ENCODE results near the gene QRFP.

The QRFP gene

GRCh38 chr9:130884111-130884531 lies 12.5 kb downstream of the QRFP start:
- H3F3A ChIP-seq (ENCODE audit: insufficient read depth): no peaks in the 10 kb centered on the region
- H3K9ac ChIP-seq (ENCODE audit: low read length): no peak overlapping the region
- no peaks in the 10 kb centered on the region for H3K27me3 ChIP-seq (ENCODE audit: low read length)
- TF ChIP-seq CTCF (IDR thresholded peaks at IDR 0.05; ENCODE audit: insufficient read depth, low read length, poor library complexity, severe bottlenecking): no peak
- TF ChIP-seq EZH2phosphoT487 (conservative IDR thresholded peaks at IDR 0.05; ENCODE audit: low read length): no peak
- no peaks in the 10 kb centered on the region for H3K9me3 ChIP-seq (ENCODE audit: insufficient read depth, low read length)
- no peaks in the 10 kb centered on the region for H3K79me2 ChIP-seq (ENCODE audit: insufficient read depth, low read length)
- H3K27ac ChIP-seq (ENCODE audit: low read depth, low read length): no peak overlapping the region
- no peak overlapping the region for H2AFZ ChIP-seq (ENCODE audit: low read depth, low read length, severe bottlenecking)
- no peaks in the 10 kb centered on the region for H4K20me1 ChIP-seq (ENCODE audit: low read depth, low read length)
- no peaks in the 10 kb centered on the region for H3K36me3 ChIP-seq (ENCODE audit: low read length)
- no peak overlapping the region for H3K4me2 ChIP-seq (ENCODE audit: low read depth, low read length, poor library complexity, severe bottlenecking)
- no peaks in the 10 kb centered on the region for H3K9me2 ChIP-seq (replicated peaks; ENCODE audit: insufficient read depth, low read length)
- no peak overlapping the region for H3K4me3 ChIP-seq (ENCODE audit: insufficient read depth, low read length, poor library complexity, severe bottlenecking)

GRCh38 chr9:130883479-130883878 lies 13.1 kb downstream of the QRFP start:
- H3K4me3 ChIP-seq (ENCODE audit: insufficient read depth, low read length, poor library complexity, severe bottlenecking): no peak overlapping the region
- H3K36me3 ChIP-seq (ENCODE audit: low read length): no peaks in the 10 kb centered on the region
- H3K79me2 ChIP-seq (ENCODE audit: insufficient read depth, low read length): no peaks in the 10 kb centered on the region
- H3K9me3 ChIP-seq (ENCODE audit: insufficient read depth, low read length): no peaks in the 10 kb centered on the region
- H3K9me2 ChIP-seq (replicated peaks; ENCODE audit: insufficient read depth, low read length): no peaks in the 10 kb centered on the region
- H3K27ac ChIP-seq (ENCODE audit: low read depth, low read length): no peak overlapping the region
- no peaks in the 10 kb centered on the region for H4K20me1 ChIP-seq (ENCODE audit: low read depth, low read length)
- no peak overlapping the region for H3K9ac ChIP-seq (ENCODE audit: low read length)
- H3K27me3 ChIP-seq (ENCODE audit: low read length): no peaks in the 10 kb centered on the region
- no peak for TF ChIP-seq EZH2phosphoT487 (conservative IDR thresholded peaks at IDR 0.05; ENCODE audit: low read length)
- no peak for TF ChIP-seq CTCF (IDR thresholded peaks at IDR 0.05; ENCODE audit: insufficient read depth, low read length, poor library complexity, severe bottlenecking)
- no peak overlapping the region for H2AFZ ChIP-seq (ENCODE audit: low read depth, low read length, severe bottlenecking)
- no peaks in the 10 kb centered on the region for H3F3A ChIP-seq (ENCODE audit: insufficient read depth)
- no peak overlapping the region for H3K4me2 ChIP-seq (ENCODE audit: low read depth, low read length, poor library complexity, severe bottlenecking)

GRCh38 chr9:130882696-130883225 lies 13.9 kb downstream of the QRFP start:
- Histone ChIP-seq H3K36me3 (ENCODE audit: low read length) (no peaks in the 10 kb centered on the region), H4K20me1 (ENCODE audit: low read depth, low read length) (no peaks in the 10 kb centered on the region), H3K4me2 (ENCODE audit: low read depth, low read length, poor library complexity, severe bottlenecking) (no peak overlapping the region), H3K79me2 (ENCODE audit: insufficient read depth, low read length) (no peaks in the 10 kb centered on the region), H2AFZ (ENCODE audit: low read depth, low read length, severe bottlenecking) (no peak overlapping the region), H3F3A (ENCODE audit: insufficient read depth) (no peaks in the 10 kb centered on the region), H3K27me3 (ENCODE audit: low read length) (no peaks in the 10 kb centered on the region), H3K9ac (ENCODE audit: low read length) (no peak overlapping the region), H3K9me2 (replicated peaks; ENCODE audit: insufficient read depth, low read length) (no peaks in the 10 kb centered on the region), H3K4me3 (ENCODE audit: insufficient read depth, low read length, poor library complexity, severe bottlenecking) (no peak overlapping the region), H3K9me3 (ENCODE audit: insufficient read depth, low read length) (no peaks in the 10 kb centered on the region), H3K27ac (ENCODE audit: low read depth, low read length) (no peak overlapping the region)
- TF ChIP-seq EZH2phosphoT487 (conservative IDR thresholded peaks at IDR 0.05; ENCODE audit: low read length) (no peak), CTCF (IDR thresholded peaks at IDR 0.05; ENCODE audit: insufficient read depth, low read length, poor library complexity, severe bottlenecking) (no peak)

Data from SU-DHL-6 (cell line).